GM03348 (cell line): ENCODE measurements around the gene LRMDA.
"Not testable (repeated sequence)": the region's sequence is repeated elsewhere in the genome, so short reads cannot be mapped to it uniquely, and the experiment has no call there.

ENCODE experiments used
- DNase-seq: peaks from one replicate; pipeline ENCODE4 v3.0.0; 2012; ENCODE audit warnings: low spot score

Gene LRMDA

GRCh38 chr10:76554033-76554408 lies 1122.6 kb downstream of the LRMDA start:
- no peak for DNase-seq

GRCh38 chr10:76554478-76554877 lies 1123.1 kb downstream of the LRMDA start:
- no peak for DNase-seq

- DNase-seq = no peak
These were observed 1123.7 kb downstream of the LRMDA start for GRCh38 chr10:76555067-76555670.

GRCh38 chr10:76557366-76557765 lies 1125.9 kb downstream of the LRMDA start:
- DNase-seq = no peak

- DNase-seq = peak; percentile 45
These were observed 1127.2 kb downstream of the LRMDA start for GRCh38 chr10:76558586-76558985.

- peak; percentile 63 for DNase-seq
These were observed 1127.8 kb downstream of the LRMDA start for GRCh38 chr10:76558996-76559891.

GRCh38 chr10:76559892-76560220 lies 1128.4 kb downstream of the LRMDA start:
- no peak for DNase-seq

GRCh38 chr10:76560338-76560737 lies 1128.9 kb downstream of the LRMDA start:
- DNase-seq = no peak

- no peak for DNase-seq
These were observed 1131.9 kb downstream of the LRMDA start for GRCh38 chr10:76563286-76563685.

GRCh38 chr10:76572021-76572420 lies 1140.6 kb downstream of the LRMDA start:
- no peak for DNase-seq

GRCh38 chr10:76576276-76576962 lies 1145.0 kb downstream of the LRMDA start:
- DNase-seq = peak; percentile 77

GRCh38 chr10:76577455-76577854 lies 1146.0 kb downstream of the LRMDA start:
- DNase-seq = no peak

GRCh38 chr10:76581506-76582256 lies 1150.3 kb downstream of the LRMDA start:
- DNase-seq = no peak

GRCh38 chr10:76582531-76582930 lies 1151.1 kb downstream of the LRMDA start:
- DNase-seq = peak; percentile 11

GRCh38 chr10:76583711-76584161 lies 1152.3 kb downstream of the LRMDA start:
- peak; percentile 75 for DNase-seq

GRCh38 chr10:76584466-76584865 lies 1153.0 kb downstream of the LRMDA start:
- not testable (repeated sequence) for DNase-seq
